ENCODE measurements around the gene TTLL8. TPM values are rescaled to one million over a fixed set of nuclear protein-coding genes. Genes with fewer than 3 reads are reported as not detected.

Gene TTLL8
- total and polyA plus RNA-seq, 2 experiments from 2014 or later, result not detected

GRCh38 chr22:49996119-49996517, 62.0 kb downstream of the TTLL8 start:
- H3K27me3 ChIP-seq, result peaks cover 6% of the 10 kb centered on the region
- TF ChIP-seq EZH2 (IDR thresholded peaks at IDR 0.05; ENCODE audit: borderline replicate concordance) (no peak), CTCF (IDR thresholded peaks at IDR 0.05; ENCODE audit: poor library complexity) (no peak), EZH2phosphoT487 (IDR thresholded peaks at IDR 0.05; ENCODE audit: low read depth, severe bottlenecking, unreplicated experiment) (no peak)
- H3K9me2 ChIP-seq (replicated peaks; ENCODE audit: insufficient read depth), result no peaks in the 10 kb centered on the region
- H3K4me1 ChIP-seq (ENCODE audit: insufficient read depth), result peaks cover 2% of the 10 kb centered on the region
- H4K20me1 ChIP-seq (ENCODE audit: insufficient read depth, poor library complexity, severe bottlenecking), result no peaks in the 10 kb centered on the region
- DNase-seq (ENCODE audit: low spot score), result peak; percentile 19
- WGBS (ENCODE audit: low lambda C conversion rate, missing lambda C conversion rate), result 86% methylated on average over 4 of the region's 4 CpGs
- no peaks in the 10 kb centered on the region for H3K9me3 ChIP-seq (ENCODE audit: low read depth)
- no peaks in the 10 kb centered on the region for H3K79me2 ChIP-seq
- no peak overlapping the region for H3K4me2 ChIP-seq
- H3K27ac ChIP-seq, result no peak overlapping the region
- H2AFZ ChIP-seq, result no peak overlapping the region
- H3K36me3 ChIP-seq (replicated peaks; ENCODE audit: insufficient read depth, low read depth), result no peaks in the 10 kb centered on the region
- H3K4me3 ChIP-seq, result no peak overlapping the region

DNA sequence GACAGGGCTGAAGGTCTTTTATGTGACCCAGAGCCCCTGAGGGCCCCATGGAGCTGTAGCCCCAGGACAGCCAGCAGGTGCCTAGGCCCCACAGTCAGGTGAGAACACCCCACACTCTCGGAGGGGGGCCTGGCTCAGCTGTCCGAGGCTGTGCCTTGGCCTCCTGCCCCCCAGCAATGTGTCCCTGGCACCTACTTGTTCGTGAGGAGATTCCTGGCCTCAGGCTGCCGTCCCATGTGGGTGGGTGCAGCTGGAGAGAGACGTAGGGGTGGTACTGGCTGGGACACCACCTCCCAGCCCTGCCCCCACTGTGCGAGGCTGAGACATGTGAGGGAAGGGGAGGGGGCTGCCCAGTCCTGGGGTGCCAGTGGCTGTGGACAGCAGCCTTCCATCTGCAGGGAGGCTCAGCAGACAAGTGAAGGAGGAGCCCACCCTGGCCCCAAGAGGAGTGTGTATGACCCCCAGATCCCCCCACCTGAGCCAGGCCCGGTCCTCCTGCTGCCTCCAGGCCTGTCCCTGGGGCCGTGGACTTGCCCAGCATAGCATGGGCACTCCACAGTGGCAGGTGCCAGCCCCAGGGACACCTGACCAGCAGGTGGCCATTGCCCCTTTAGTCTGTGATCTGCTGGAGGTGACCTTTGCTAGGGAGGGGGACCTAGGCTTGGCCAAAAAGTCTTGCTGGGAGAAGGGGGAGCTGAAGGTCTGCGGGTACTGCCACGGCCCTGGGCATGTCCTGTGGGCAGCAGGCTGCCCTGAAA, 62.6 kb downstream of the TTLL8 start:
- 88% methylated on average over 10 of the region's 10 CpGs for WGBS (ENCODE audit: low lambda C conversion rate, missing lambda C conversion rate)
- Histone ChIP-seq H3K9me3 (ENCODE audit: low read depth) (no peaks in the 10 kb centered on the region), H3K27ac (no peak overlapping the region), H3K36me3 (replicated peaks; ENCODE audit: insufficient read depth, low read depth) (no peaks in the 10 kb centered on the region), H3K27me3 (peaks cover 6% of the 10 kb centered on the region), H3K4me2 (no peak overlapping the region), H4K20me1 (ENCODE audit: insufficient read depth, poor library complexity, severe bottlenecking) (no peaks in the 10 kb centered on the region), H3K4me3 (no peak overlapping the region), H3K9me2 (replicated peaks; ENCODE audit: insufficient read depth) (no peaks in the 10 kb centered on the region), H3K79me2 (no peaks in the 10 kb centered on the region), H2AFZ (no peak overlapping the region), H3K4me1 (ENCODE audit: insufficient read depth) (peaks cover 2% of the 10 kb centered on the region)
- DNase-seq (ENCODE audit: low spot score), result no peak
- TF ChIP-seq CTCF (IDR thresholded peaks at IDR 0.05; ENCODE audit: poor library complexity) (no peak), EZH2 (IDR thresholded peaks at IDR 0.05; ENCODE audit: borderline replicate concordance) (no peak), EZH2phosphoT487 (IDR thresholded peaks at IDR 0.05; ENCODE audit: low read depth, severe bottlenecking, unreplicated experiment) (no peak)

DNA sequence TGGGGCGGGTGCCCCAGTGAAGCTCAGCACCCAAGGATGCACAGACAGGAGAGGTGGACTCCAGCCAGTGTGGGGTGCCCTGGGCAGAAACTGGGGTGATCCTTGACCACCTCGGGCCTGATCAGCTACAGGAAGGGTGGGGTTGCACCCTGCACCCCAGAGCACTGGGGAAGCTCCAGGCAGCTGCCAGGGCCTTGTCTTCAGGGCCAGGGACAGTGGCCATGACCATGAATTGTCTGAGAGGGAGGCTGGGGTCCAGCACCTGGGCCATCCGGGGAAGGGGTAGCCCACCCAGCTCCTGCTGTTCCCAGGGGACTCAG, 63.1 kb downstream of the TTLL8 start:
- Histone ChIP-seq H3K36me3 (replicated peaks; ENCODE audit: insufficient read depth, low read depth) (no peaks in the 10 kb centered on the region), H3K27me3 (peaks cover 3% of the 10 kb centered on the region), H3K4me3 (no peak overlapping the region), H3K4me2 (no peak overlapping the region), H3K79me2 (no peaks in the 10 kb centered on the region), H3K9me3 (ENCODE audit: low read depth) (no peaks in the 10 kb centered on the region), H3K9me2 (replicated peaks; ENCODE audit: insufficient read depth) (no peaks in the 10 kb centered on the region), H4K20me1 (ENCODE audit: insufficient read depth, poor library complexity, severe bottlenecking) (no peaks in the 10 kb centered on the region), H3K27ac (no peak overlapping the region), H2AFZ (no peak overlapping the region), H3K4me1 (ENCODE audit: insufficient read depth) (peaks cover 2% of the 10 kb centered on the region)
- WGBS (ENCODE audit: low lambda C conversion rate, missing lambda C conversion rate), result 89% methylated on average over 3 of the region's 3 CpGs
- no peak for DNase-seq (ENCODE audit: low spot score)
- TF ChIP-seq EZH2 (IDR thresholded peaks at IDR 0.05; ENCODE audit: borderline replicate concordance) (no peak), CTCF (IDR thresholded peaks at IDR 0.05; ENCODE audit: poor library complexity) (no peak), EZH2phosphoT487 (IDR thresholded peaks at IDR 0.05; ENCODE audit: low read depth, severe bottlenecking, unreplicated experiment) (no peak)
